Activated CD8-positive, alpha-beta T cell treated with anti-CD3 and anti-CD28 coated beads for 36 hours (primary cell): ENCODE results near the gene SS18L1. TPM values are rescaled to one million over a fixed set of nuclear protein-coding genes. Genes with fewer than 3 reads are reported as not detected.

Experiments
- ATAC-seq: fragments of 200-7000 bp; cut with Tn5 transposase; one replicate; pipeline ENCODE4 v1.10.0; 2021; ENCODE audit warnings: mild to moderate bottlenecking, moderate library complexity
- CTCF ChIA-PET: fragments of 350-600 bp; sonication (Branson Sonifier 250); formaldehyde crosslinking; loops from one replicate; lab custom pipeline; 2021; ENCODE audit warnings: antibody characterized with exemption; lab: Charles Lee
- POLR2A ChIA-PET: fragments of 350-600 bp; sonication (Branson Sonifier 250); formaldehyde crosslinking; loops from one replicate; lab custom pipeline; 2021; ENCODE audit warnings: antibody characterized with exemption; lab: Charles Lee
- DNase-seq: peaks from one replicate; pipeline ENCODE4 v3.0.0-alpha.2; 2020
- H3K27ac Mint-ChIP-seq: one replicate; pipeline ENCODE4 v1.8.0; 2021; ENCODE audit warnings: mild to moderate bottlenecking, mixed read lengths
- H3K27me3 Mint-ChIP-seq: one replicate; pipeline ENCODE4 v1.8.0; 2021; ENCODE audit warnings: mixed read lengths
- H3K36me3 Mint-ChIP-seq: one replicate; pipeline ENCODE4 v1.8.0; 2021; ENCODE audit warnings: low read depth, mixed read lengths
- H3K4me1 Mint-ChIP-seq: one replicate; pipeline ENCODE4 v1.8.0; 2021; ENCODE audit warnings: low read depth, mixed read lengths
- H3K4me3 Mint-ChIP-seq: one replicate; pipeline ENCODE4 v1.8.0; 2021; ENCODE audit warnings: mild to moderate bottlenecking, moderate library complexity, mixed read lengths
- H3K9me3 Mint-ChIP-seq: one replicate; pipeline ENCODE4 v1.8.0; 2021; ENCODE audit warnings: mixed read lengths
- CTCF ChIP-seq: fragments of 200-600 bp; IDR thresholded peaks from one replicate; pipeline ENCODE4 v1.8.0; 2022; ENCODE audit warnings: antibody characterized with exemption, mild to moderate bottlenecking
- intact Hi-C: fragments of 100-400 bp; cut with micrococcal nuclease; formaldehyde crosslinking; loops from one replicate; pipeline ENCODE4 v1.10.0; 2022
- total RNA-seq, 2 experiments: library from RNA; stranded (reverse); gene quantifications; one replicate each; pipeline ENCODE4 v1.2.3, GENCODE V29; 2021

The SS18L1 gene
- total RNA-seq, 2 experiments from 2014 or later: 15.3 to 16.1 TPM

DNA sequence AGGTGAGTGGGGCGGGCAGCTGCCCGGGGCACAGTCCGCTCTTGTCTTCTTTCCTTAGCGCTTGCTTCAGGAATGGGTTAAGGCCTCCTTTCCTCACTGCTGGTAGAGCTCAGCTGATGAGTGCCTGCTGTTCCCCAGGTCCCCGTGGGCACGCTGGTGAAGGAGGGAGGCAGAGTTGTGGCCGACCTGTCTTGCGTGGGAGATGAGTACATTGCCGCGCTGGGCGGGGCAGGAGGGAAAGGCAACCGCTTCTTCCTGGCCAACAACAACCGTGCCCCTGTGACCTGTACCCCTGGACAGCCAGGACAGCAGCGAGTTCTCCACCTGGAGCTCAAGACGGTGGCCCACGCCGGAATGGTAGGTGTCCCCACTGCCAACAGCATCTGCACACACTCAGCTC, 54.9 kb downstream of the SS18L1 start:
- ChIA-PET CTCF (no interaction called here), POLR2A (no interaction called here)
- no peak for TF ChIP-seq CTCF
- H3K4me1 Mint-ChIP-seq: peaks cover 7% of the 10 kb centered on the region
- H3K36me3 Mint-ChIP-seq: peaks cover 34% of the 10 kb centered on the region
- H3K27ac Mint-ChIP-seq: no peak overlapping the region
- ATAC-seq (no peak), DNase-seq (no peak)
- no peaks in the 10 kb centered on the region for H3K9me3 Mint-ChIP-seq
- no peaks in the 10 kb centered on the region for H3K27me3 Mint-ChIP-seq
- intact Hi-C loops: no loop called here
- H3K4me3 Mint-ChIP-seq: no peak overlapping the region

DNA sequence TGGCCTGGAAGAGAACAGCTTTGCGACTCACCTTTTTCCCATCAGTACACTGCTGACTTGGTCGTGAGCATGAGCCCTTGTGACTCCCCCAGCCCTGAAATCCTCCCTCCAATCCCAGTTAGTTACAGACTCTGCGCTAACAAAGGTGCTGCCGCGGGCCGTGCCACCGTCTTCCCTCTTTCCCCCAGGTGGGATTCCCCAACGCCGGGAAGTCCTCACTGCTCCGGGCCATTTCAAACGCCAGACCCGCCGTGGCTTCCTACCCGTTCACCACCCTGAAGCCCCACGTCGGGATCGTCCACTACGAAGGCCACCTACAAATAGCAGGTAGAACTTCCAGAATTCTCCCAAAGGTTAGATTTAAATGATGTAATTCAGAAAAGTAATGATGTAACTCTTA, 55.4 kb downstream of the SS18L1 start:
- POLR2A ChIA-PET: no interaction called here

DNA sequence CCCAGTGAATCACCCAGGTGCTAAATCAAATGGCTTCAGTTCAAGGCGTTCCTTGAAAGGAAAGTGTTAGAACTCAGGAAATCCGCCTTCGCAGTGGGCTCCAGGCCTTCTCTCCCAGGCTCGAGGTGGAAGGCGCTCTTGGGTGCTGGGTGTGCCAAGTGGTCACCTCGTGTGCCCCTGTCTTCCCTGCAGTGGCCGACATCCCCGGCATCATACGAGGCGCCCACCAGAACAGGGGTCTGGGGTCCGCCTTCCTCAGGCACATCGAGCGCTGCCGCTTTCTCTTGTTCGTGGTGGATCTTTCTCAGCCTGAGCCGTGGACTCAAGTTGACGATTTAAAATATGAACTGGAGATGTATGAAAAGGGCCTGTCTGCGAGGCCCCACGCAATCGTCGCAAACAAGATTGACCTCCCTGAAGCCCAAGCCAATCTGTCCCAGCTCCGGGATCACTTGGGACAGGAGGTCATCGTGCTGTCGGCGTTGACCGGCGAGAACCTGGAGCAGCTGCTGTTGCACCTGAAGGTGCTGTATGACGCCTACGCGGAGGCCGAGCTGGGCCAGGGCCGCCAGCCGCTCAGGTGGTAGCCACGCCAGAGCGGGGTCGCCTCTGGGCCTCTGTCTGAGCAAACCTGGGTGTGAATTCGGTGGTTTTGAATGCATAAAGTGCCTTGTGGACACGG, 57.1 kb downstream of the SS18L1 start:
- no peak for ATAC-seq
- TF ChIP-seq CTCF: no peak
- DNase-seq: no peak
- Mint-ChIP-seq H3K27ac (no peak overlapping the region), H3K4me1 (no peaks in the 10 kb centered on the region), H3K36me3 (peaks cover 32% of the 10 kb centered on the region), H3K4me3 (no peak overlapping the region), H3K9me3 (no peaks in the 10 kb centered on the region), H3K27me3 (no peaks in the 10 kb centered on the region)
- ChIA-PET POLR2A (no interaction called here), CTCF (no interaction called here)
- intact Hi-C loops: no loop called here

More for the DNA sequence above, 55.4 kb downstream of the SS18L1 start:
- H3K27me3 Mint-ChIP-seq: no peaks in the 10 kb centered on the region
- H3K27ac Mint-ChIP-seq: no peak overlapping the region
- CTCF ChIA-PET: no interaction called here
- no peaks in the 10 kb centered on the region for H3K9me3 Mint-ChIP-seq
- intact Hi-C loops: no loop called here
- H3K36me3 Mint-ChIP-seq: peaks cover 34% of the 10 kb centered on the region
- DNase-seq (no peak), ATAC-seq (no peak)
- H3K4me3 Mint-ChIP-seq: no peak overlapping the region
- H3K4me1 Mint-ChIP-seq: peaks cover 7% of the 10 kb centered on the region
- no peak for TF ChIP-seq CTCF

DNA sequence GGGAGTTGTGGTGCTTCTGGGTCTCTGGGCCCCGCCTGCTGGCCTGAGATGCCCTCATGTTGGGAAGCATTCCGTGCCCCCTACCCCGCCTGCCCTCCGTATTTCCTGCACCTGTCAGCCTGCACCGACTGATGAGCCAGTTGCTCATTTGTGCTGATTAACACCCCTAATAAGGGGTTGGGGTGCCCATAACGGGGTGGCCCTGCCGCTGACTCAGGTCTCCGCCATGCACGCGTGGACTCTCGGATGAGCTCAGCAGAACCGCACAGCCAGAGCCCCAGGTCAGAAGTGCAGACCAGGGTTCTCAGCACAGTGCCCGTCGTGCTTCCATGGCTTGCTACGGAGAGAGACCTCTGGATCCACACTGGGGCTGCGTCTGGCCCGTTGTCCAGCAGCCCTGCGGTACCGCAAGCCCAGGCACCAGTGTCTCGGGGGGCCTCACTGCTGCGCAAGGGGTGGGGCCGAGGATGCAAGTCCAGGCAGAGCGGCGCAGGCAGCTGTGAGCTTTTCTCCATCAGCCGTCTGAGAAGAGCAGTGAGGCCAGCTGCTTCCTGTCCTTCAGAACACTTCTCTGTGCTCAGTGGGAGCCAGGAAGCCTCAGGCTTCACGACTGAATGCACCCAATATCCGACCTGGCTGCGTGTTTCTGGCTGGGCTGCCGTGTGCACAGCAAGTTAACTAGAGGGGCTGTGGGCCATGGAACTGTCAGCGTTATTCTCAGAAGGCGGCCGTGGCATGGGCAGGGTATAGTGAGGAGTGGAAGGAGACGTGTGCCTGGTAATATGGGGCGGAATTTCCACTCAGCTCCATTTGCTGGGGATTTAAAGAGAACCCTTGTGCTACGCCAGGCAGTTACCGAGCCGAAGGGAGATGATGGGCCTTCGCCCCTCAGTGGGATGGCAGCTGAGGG, 57.9 kb downstream of the SS18L1 start:
- H3K4me1 Mint-ChIP-seq: no peaks in the 10 kb centered on the region
- POLR2A ChIA-PET: no interaction called here
- H3K36me3 Mint-ChIP-seq: peaks cover 29% of the 10 kb centered on the region
- DNase-seq (no peak), ATAC-seq (no peak)
- intact Hi-C loops: no loop called here
- H3K9me3 Mint-ChIP-seq: no peaks in the 10 kb centered on the region
- CTCF ChIA-PET: no interaction called here
- H3K4me3 Mint-ChIP-seq: no peak overlapping the region
- no peak for TF ChIP-seq CTCF
- no peak overlapping the region for H3K27ac Mint-ChIP-seq
- no peaks in the 10 kb centered on the region for H3K27me3 Mint-ChIP-seq

DNA sequence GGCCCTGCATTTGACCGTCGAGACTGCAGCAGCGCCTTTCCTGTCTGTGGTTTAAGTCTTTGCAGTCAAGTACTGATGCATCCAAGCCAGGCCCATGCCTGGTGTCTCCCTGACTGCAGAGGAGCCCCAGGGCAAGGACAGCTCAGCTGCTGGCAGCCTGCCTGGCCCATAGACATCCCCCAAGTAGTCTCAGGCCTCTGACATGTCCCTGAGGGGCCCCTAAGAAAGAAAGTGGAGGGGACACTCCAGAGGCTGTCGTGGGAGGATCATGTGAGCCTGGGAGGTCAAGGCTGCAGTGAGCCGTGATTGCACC, 58.5 kb downstream of the SS18L1 start:
- TF ChIP-seq CTCF: no peak

More for the DNA sequence above, 58.5 kb downstream of the SS18L1 start:
- intact Hi-C loops: no loop called here
- ATAC-seq: no peak
- ChIA-PET CTCF (no interaction called here), POLR2A (no interaction called here)
- no peaks in the 10 kb centered on the region for H3K4me1 Mint-ChIP-seq
- no peak for DNase-seq
- H3K4me3 Mint-ChIP-seq: no peak overlapping the region
- no peaks in the 10 kb centered on the region for H3K9me3 Mint-ChIP-seq
- H3K27me3 Mint-ChIP-seq: no peaks in the 10 kb centered on the region
- H3K27ac Mint-ChIP-seq: no peak overlapping the region
- H3K36me3 Mint-ChIP-seq: peaks cover 29% of the 10 kb centered on the region
